H1 (cell line): ENCODE results near the gene TRPV4.

Experiments
- MAX ChIP-seq: IDR thresholded peaks from 2 replicates; pipeline ENCODE4 v1.6.1; 2012; ENCODE audit warnings: inconsistent platforms
- RFX5 ChIP-seq: IDR thresholded peaks from 2 replicates; pipeline ENCODE4 v1.6.1; 2011; ENCODE audit warnings: low read depth, low read length, improper control_type of control experiment, borderline replicate concordance
- RNF2 ChIP-seq: fragments of 200-900, 300-1000 bp; sonication (generic); IDR thresholded peaks from 2 replicates; pipeline ENCODE4 v1.7.1; 2016; ENCODE audit warnings: borderline replicate concordance, low read depth, mild to moderate bottlenecking, antibody characterized with exemption, low read length; ENCODE audit not compliant: poor library complexity, severe bottlenecking; ENCODE audit errors: missing control alignments
- SIN3A ChIP-seq, 2 experiments: IDR thresholded peaks in 1 of 2; conservative IDR thresholded peaks in 1 of 2; 2 replicates each; pipeline ENCODE4 v1.6.1; 2011 to 2012; ENCODE audit warnings: low read length in 2 of 2, improper control_type of control experiment in 1 of 2, low read depth in 1 of 2, mild to moderate bottlenecking in 1 of 2
- SIX5 ChIP-seq: IDR thresholded peaks from 2 replicates; pipeline ENCODE4 v1.6.1; 2011; ENCODE audit warnings: mild to moderate bottlenecking, low read depth, low read length

GRCh38 chr12:109822416-109822815 is 10.8 kb downstream of the TRPV4 start:
- TF ChIP-seq SIX5 = no peak
- TF ChIP-seq MAX = no peak
- TF ChIP-seq SIN3A (conservative IDR thresholded peaks at IDR 0.05 in 1 of 2, IDR thresholded peaks at IDR 0.05 in 1 of 2; ENCODE audit: low read depth in 1 of 2, low read length in 2 of 2) = no peak
- TF ChIP-seq RNF2 = no peak
- no peak for TF ChIP-seq RFX5
